Central memory CD8-positive, alpha-beta T cell (primary cell): ENCODE data around the gene ZBTB11.
A peak's percentile ranks its signal among the peaks of the same experiment; 100 is the strongest.
"Not testable (repeated sequence)": the region's sequence is repeated elsewhere in the genome, so short reads cannot be mapped to it uniquely, and the experiment has no call there.

Source experiments
- ATAC-seq: fragments of 150-1000 bp; cut with Tn5 transposase; replicated peaks from 2 replicates; pipeline ENCODE4 v1.10.0; 2022; ENCODE audit warnings: mild to moderate bottlenecking, moderate FRiP score, moderate number of reproducible peaks; ENCODE audit not compliant: poor library complexity, severe bottlenecking; ENCODE audit errors: extremely low read depth
- DNase-seq, 2 donors: peaks; one replicate each; pipeline ENCODE4 v3.0.0; 2021; ENCODE audit warnings: low spot score in 2 of 2
- H3K27ac Mint-ChIP-seq: one replicate; pipeline ENCODE4 v1.8.0; 2022; ENCODE audit warnings: low read depth, mild to moderate bottlenecking, moderate library complexity, mixed read lengths
- H3K27me3 Mint-ChIP-seq: one replicate; pipeline ENCODE4 v1.8.0; 2022; ENCODE audit warnings: mixed read lengths
- H3K36me3 Mint-ChIP-seq: one replicate; pipeline ENCODE4 v1.8.0; 2022; ENCODE audit warnings: mild to moderate bottlenecking, moderate library complexity, mixed read lengths; ENCODE audit not compliant: insufficient read depth
- H3K4me1 Mint-ChIP-seq: one replicate; pipeline ENCODE4 v1.8.0; 2022; ENCODE audit warnings: mixed read lengths
- H3K4me3 Mint-ChIP-seq: one replicate; pipeline ENCODE4 v1.8.0; 2022; ENCODE audit warnings: mild to moderate bottlenecking, moderate library complexity, mixed read lengths
- H3K9me3 Mint-ChIP-seq: one replicate; pipeline ENCODE4 v1.8.0; 2022; ENCODE audit warnings: mixed read lengths

Gene ZBTB11

DNA sequence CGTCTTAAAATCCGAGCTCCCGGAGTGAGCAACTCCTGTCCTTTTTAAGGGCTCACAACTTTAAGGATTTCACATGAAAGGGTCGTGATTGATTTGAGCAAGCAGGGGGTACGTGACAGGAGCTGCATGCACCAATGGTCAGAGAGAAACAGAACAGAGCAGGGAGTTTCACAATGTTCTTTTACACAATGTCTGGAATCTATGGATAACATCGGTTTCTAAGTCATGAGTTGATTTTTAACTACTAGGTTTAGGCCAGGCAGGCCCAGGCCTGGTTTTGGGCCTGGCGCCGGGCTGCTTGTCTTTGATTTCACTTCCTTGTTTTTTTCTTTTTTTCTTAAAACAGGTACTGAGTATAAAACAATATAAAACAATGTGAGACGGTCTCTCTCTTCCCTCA lies 63.9 kb downstream of the ZBTB11 start:
- H3K27me3 Mint-ChIP-seq, DNase-seq, H3K36me3 Mint-ChIP-seq, ATAC-seq, H3K4me3 Mint-ChIP-seq, H3K9me3 Mint-ChIP-seq, H3K4me1 Mint-ChIP-seq, H3K27ac Mint-ChIP-seq: not testable (repeated sequence)

- no peak overlapping the region for H3K4me3 Mint-ChIP-seq
- H3K27me3 Mint-ChIP-seq: no peaks in the 10 kb centered on the region
- no peak overlapping the region for H3K27ac Mint-ChIP-seq
- H3K9me3 Mint-ChIP-seq: no peaks in the 10 kb centered on the region
- H3K4me1 Mint-ChIP-seq: no peaks in the 10 kb centered on the region
- no peaks in the 10 kb centered on the region for H3K36me3 Mint-ChIP-seq
- DNase-seq (no peak), ATAC-seq (no peak)
These were observed 65.9 kb downstream of the ZBTB11 start for GRCh38 chr3:101611023-101611422.

DNA sequence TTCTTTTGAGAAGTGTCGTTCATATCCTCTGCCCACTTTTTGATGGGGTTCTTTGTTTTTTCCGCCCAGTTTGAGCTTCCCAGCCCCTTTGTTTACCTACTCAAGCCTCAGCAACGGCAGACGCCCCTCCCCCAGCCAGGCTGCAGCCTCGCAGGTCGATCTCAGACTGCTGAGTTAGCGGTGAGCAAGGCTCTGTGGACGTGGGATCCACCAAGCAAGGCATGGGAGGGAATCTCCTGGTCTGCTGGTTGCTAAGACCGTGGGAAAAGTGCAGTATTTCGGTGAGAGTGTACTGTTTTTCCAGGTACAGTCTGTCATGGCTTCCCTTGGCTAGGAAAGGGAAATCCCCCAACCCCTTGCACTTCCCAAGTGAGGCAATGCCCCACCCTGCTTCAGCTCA lies 71.5 kb downstream of the ZBTB11 start:
- H3K9me3 Mint-ChIP-seq, H3K4me1 Mint-ChIP-seq, H3K27ac Mint-ChIP-seq, ATAC-seq, H3K4me3 Mint-ChIP-seq, DNase-seq, H3K27me3 Mint-ChIP-seq, H3K36me3 Mint-ChIP-seq: not testable (repeated sequence)

DNA sequence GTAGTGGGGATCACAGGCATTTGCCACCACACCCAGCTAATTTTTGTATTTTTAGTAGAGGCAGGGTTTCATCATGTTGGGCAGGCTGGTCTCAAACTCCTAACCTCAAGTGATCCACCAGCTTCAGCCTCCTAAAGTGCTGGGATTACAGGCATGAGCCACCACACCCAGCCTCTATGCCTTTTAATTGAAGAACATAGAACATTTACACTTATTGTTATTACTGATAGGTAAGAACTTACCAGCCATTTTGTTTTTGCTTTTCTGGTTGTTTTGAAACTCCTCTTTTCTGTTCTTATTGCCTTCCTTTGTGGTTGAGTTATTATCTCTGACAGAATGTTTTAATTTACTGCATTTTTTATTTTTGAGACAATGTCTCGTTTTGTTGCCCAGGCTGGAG lies 73.7 kb downstream of the ZBTB11 start:
- H3K27ac Mint-ChIP-seq: no peak overlapping the region
- no peaks in the 10 kb centered on the region for H3K4me1 Mint-ChIP-seq
- DNase-seq (no peak), ATAC-seq (no peak)
- peaks cover 2% of the 10 kb centered on the region for H3K36me3 Mint-ChIP-seq
- no peak overlapping the region for H3K4me3 Mint-ChIP-seq
- H3K9me3 Mint-ChIP-seq: no peaks in the 10 kb centered on the region
- H3K27me3 Mint-ChIP-seq: no peaks in the 10 kb centered on the region

GRCh38 chr3:101602731-101603130 lies 74.2 kb downstream of the ZBTB11 start:
- H3K4me3 Mint-ChIP-seq: no peak overlapping the region
- ATAC-seq (no peak), DNase-seq (no peak)
- H3K9me3 Mint-ChIP-seq: no peaks in the 10 kb centered on the region
- no peaks in the 10 kb centered on the region for H3K27me3 Mint-ChIP-seq
- no peaks in the 10 kb centered on the region for H3K4me1 Mint-ChIP-seq
- peaks cover 2% of the 10 kb centered on the region for H3K36me3 Mint-ChIP-seq
- H3K27ac Mint-ChIP-seq: peak overlapping the region; percentile 22
